NCI-H1436 treated with DMSO at 0.1 percent for 48 hours (cell line): Measurements from ENCODE around the gene CLASP1.
"Not testable (repeated sequence)": the region's sequence is repeated elsewhere in the genome, so short reads cannot be mapped to it uniquely, and the experiment has no call there.

Experiments used
- DNase-seq: peaks from one replicate; lab custom pipeline; 2025; lab: John Stamatoyannopoulos, UW

The CLASP1 gene

DNA sequence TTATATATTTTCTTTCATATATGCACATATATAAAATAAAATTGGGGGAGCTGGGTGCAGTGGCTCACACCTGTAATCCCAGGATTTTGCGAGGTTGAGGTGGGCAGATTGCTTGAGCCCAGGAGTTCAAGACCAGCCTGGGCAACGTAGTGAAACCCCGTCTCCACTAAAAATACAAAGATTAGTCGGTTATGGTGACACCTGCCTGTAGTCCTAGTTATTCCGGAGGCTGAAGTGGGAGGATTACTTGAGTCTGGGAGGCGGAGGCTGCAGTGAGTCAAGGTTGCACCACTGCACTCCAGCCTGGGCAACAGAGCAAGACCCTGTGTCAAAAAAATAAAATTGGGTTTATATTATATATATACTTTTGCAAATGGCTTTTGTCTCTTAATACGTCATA, 324.7 kb downstream of the CLASP1 start:
- no peak for DNase-seq

- DNase-seq, result no peak
Observed at GRCh38 chr2:121321476-121321875, 327.8 kb downstream of the CLASP1 start.

- DNase-seq, result no peak
Observed at GRCh38 chr2:121319941-121320340, 329.3 kb downstream of the CLASP1 start.

DNA sequence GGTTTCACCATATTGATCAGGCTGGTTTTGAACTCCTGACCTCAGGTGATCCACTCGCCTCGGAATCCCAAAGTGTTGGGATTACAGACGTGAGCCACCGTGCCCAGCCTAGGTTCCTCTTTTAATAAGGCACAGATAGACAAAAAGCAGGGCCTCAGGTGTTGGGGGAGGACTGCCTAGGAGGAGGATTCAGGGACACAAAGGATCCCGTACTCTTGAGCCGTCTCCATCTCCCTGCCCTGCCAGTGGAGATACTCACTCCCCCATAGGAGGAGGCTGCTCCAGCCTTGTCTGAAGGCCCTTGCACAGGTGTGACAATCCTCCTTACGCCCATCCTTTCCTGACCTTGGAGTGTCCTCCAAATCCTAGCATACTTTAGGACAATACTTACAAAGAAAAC, 332.3 kb downstream of the CLASP1 start:
- no peak for DNase-seq

DNA sequence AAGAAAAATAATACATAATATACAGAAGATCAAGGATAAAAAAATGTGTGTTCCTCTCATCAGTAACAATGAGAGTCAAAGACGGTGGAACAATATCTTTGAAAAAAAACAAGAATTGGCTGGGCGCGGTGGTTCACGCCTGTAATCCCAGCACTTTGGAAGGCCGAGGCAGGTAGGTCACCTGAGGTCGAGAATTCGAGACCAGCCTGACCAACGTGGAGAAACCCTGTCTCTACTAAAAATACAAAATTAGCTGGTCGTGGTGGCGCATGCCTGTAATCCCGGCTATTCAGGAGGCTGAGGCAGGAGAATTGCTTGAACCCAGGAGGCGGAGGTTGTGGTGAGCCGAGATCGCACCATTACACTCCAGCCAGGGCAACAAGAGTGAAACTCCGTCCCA, 335.6 kb downstream of the CLASP1 start:
- not testable (repeated sequence) for DNase-seq

- DNase-seq, result no peak
Observed at GRCh38 chr2:121309801-121310200, 339.5 kb downstream of the CLASP1 start.

GRCh38 chr2:121309323-121309722, 339.9 kb downstream of the CLASP1 start:
- no peak for DNase-seq

DNA sequence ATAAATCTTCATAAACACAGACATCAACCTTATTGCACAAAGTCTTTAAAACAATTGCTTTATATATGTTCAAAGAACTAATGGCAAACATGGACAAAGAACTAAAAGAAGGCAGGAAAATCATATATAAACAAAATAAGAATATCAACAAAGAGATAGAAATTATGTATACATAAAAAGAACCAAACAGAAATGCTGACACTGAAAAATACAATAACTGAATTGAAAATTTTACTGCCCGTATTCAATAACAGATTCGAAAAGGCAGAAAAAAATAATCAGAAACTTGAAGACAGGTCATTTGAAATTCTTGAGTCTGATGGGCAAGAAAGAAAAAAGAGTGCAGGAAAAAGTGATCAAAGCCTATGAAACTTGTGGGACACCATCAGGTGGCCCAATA, 342.2 kb downstream of the CLASP1 start:
- no peak for DNase-seq

- no peak for DNase-seq
Observed at GRCh38 chr2:121304941-121305340, 344.3 kb downstream of the CLASP1 start.

DNA sequence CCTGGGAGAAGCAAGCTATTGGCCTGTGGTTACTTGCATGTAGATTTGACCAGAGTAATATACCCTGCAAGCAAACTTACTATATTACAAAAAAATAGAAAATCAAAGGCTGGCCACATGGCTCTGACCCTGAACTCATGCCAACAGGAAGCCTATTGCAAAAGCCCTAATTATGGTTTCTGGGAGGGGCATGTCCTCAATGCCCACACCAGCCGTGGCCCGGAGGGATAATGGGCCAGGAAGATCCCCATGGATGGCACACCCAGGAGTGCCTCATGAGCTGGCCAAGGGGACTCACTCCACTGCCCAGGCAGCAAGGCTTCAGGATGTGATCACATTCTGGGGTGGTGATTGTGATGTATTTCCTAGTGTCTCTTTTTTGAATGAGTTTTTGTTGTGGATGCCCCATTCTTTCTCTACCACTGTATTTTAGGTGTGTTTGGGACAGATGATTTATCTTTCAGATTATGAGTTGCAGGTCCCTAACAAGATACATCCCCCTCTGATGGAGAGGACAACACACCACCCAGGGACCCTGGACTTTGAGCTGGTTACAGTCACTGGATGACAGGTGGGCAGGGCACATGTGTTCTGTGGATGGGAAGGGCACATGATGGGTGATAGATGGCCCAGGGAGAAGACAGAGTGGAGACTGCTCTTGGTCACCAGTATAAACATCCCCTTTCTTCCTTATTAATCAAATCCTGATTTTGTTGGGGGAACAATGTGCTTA, 345.6 kb downstream of the CLASP1 start:
- no peak for DNase-seq

DNA sequence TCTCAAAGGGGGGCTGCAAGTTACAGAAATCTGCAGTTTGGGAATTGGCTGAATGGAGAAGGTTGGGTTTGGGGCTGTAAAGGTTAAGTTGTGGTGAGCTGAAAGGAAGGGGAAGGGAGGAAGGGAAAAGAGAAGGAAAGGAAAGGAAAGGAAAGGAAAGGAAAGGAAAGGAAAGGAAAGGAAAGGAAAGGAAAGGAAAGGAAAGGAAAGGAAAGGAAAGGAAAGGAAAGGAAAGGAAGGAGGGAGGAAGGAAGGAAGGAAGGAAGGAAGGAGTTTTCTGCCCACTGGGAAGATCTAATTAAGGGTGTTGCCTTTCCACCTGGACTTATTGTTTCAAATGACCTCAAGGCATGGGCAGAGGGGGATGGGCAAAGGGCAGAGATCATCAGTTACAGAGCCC, 348.1 kb downstream of the CLASP1 start:
- DNase-seq, result not testable (repeated sequence)

- no peak for DNase-seq
Observed at GRCh38 chr2:121298476-121298875, 350.8 kb downstream of the CLASP1 start.

GRCh38 chr2:121297866-121298265, 351.4 kb downstream of the CLASP1 start:
- DNase-seq, result not testable (repeated sequence)

DNA sequence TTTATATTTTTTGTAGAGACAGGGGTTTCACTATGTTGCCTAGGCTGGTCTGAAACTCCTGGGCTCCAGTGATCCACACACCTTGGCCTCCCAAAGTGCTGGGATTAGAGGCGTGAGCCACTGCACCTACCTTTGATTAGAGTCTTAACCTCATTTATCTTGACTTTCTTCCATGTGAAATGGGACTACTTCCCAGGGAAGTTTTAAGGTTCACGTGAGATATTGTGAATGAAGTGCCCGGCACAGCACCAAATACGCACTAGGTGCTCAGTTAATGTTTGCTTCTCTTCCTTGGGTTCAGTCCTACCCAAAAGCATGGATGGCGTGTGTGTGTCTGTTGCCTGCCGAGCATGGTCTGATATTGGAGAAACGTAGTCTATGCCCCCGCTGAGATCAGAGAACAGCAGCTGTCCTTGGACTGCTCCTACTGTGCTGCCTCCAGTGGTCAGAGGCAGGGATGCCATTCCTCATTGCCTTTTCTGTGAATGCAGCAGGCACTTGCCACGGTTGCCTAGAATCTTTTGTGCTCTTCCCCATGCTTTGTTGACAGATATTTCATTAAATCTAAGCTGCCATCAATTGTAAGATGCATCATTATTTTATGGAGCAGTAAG, 351.9 kb downstream of the CLASP1 start:
- no peak for DNase-seq

- DNase-seq, result no peak
Observed at GRCh38 chr2:121295911-121296650, 353.2 kb downstream of the CLASP1 start.

- DNase-seq, result no peak
Observed at GRCh38 chr2:121294881-121295840, 354.1 kb downstream of the CLASP1 start.

- DNase-seq, result no peak
Observed at GRCh38 chr2:121293450-121294325, 355.6 kb downstream of the CLASP1 start.

GRCh38 chr2:121291251-121291580, 358.0 kb downstream of the CLASP1 start:
- no peak for DNase-seq

GRCh38 chr2:121289271-121289670, 360.0 kb downstream of the CLASP1 start:
- DNase-seq, result no peak

DNA sequence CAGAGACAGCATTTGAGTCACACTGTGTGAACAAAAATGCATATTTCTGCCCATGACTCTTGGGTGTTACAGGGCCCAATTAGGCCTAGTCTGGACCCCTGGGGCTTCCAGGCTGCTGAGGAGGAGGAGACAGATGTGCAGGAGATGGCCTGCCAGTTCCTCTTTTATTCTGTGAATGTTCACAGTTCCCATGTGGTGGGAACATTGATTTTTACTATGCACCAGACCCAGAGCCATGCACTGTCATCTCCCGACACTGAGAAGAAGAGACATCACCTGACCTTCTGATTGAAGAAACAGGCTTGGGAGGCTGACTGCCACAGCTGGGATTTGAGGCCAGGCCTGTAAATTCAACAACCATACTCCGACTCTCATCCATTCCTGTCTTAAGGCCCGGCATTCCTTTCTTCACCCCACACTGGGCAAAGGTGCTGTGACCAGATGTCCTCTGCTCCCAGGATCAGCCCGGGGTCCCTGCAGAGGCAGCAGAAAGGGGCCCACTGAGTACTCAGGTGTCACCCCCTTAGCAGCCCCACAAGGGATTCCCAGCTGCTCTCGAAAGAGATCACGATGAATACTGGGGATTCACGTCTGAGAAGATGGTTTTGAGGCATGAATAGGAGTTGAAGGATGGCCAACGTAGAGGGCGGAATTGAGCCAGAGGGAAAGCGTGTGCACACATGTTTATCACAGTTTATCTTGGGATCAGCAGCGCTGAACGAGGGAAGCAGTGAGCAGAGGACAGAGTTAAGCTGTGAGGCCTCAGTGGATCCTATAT, 360.6 kb downstream of the CLASP1 start:
- DNase-seq, result no peak
